ENCODE results near the gene RIPK3.

Gene RIPK3

GRCh38 chr14:24324024-24324423, 15.8 kb downstream of the RIPK3 start:
- H3K23ac ChIP-seq (ENCODE audit: low read length), result no peak overlapping the region
- no peak overlapping the region for H4K91ac ChIP-seq (ENCODE audit: low read depth, low read length)
- no peak overlapping the region for H4K8ac ChIP-seq (ENCODE audit: low read depth, low read length)
- H3K9ac ChIP-seq (ENCODE audit: low read length), result no peak overlapping the region
- H3K18ac ChIP-seq (ENCODE audit: low read length), result no peak overlapping the region
- no peaks in the 10 kb centered on the region for H3K9me3 ChIP-seq (ENCODE audit: insufficient read depth, low read depth, low read length)
- peaks cover 6 to 10% of the 10 kb centered on the region in 2 experiments for H3K4me1 ChIP-seq (ENCODE audit: control insufficient read depth in 1 of 2, insufficient read depth in 2 of 2, low read length in 2 of 2)
- H3K4me2 ChIP-seq (ENCODE audit: low read length), result no peak overlapping the region
- no peaks in the 10 kb centered on the region for H3K27me3 ChIP-seq (ENCODE audit: insufficient read depth, low read length)
- no peak overlapping the region for H3K27ac ChIP-seq (ENCODE audit: low read depth, low read length)
- H2BK5ac ChIP-seq (ENCODE audit: low read depth, low read length, poor library complexity), result no peak overlapping the region
- WGBS (ENCODE audit: extremely low coverage, insufficient coverage, insufficient read length), result no CpG with 5 or more reads among the region's 6 CpGs
- H3K14ac ChIP-seq (ENCODE audit: low read length), result no peak overlapping the region
- no peak for DNase-seq
- H3K36me3 ChIP-seq (ENCODE audit: control insufficient read depth in 1 of 2, insufficient read depth in 2 of 2, low read length in 2 of 2), result no peaks in the 10 kb centered on the region
- H3K79me1 ChIP-seq (ENCODE audit: low read length), result peaks cover 2% of the 10 kb centered on the region
- H2BK120ac ChIP-seq (ENCODE audit: insufficient read depth, low read length, poor library complexity), result no peak overlapping the region
- H3K4ac ChIP-seq (ENCODE audit: low read depth, low read length), result no peak overlapping the region
- H2BK12ac ChIP-seq (ENCODE audit: low read length), result no peak overlapping the region
- H2AFZ ChIP-seq (ENCODE audit: insufficient read depth, low read length, poor library complexity), result no peak overlapping the region
- no peak overlapping the region for H2AK5ac ChIP-seq (ENCODE audit: low read length)
- H3K4me3 ChIP-seq (ENCODE audit: low read depth, low read length), result no peak overlapping the region
- no peaks in the 10 kb centered on the region for H3K79me2 ChIP-seq (ENCODE audit: control insufficient read depth, insufficient read depth, low read length, poor library complexity)
- H4K12ac ChIP-seq (ENCODE audit: low read depth, low read length), result no peak overlapping the region

GRCh38 chr14:24323341-24323740, 16.4 kb downstream of the RIPK3 start:
- H4K8ac ChIP-seq (ENCODE audit: low read depth, low read length), result no peak overlapping the region
- no peak overlapping the region for H3K14ac ChIP-seq (ENCODE audit: low read length)
- H3K4me3 ChIP-seq (ENCODE audit: low read depth, low read length), result no peak overlapping the region
- H2BK5ac ChIP-seq (ENCODE audit: low read depth, low read length, poor library complexity), result no peak overlapping the region
- no peaks in the 10 kb centered on the region for H3K9me3 ChIP-seq (ENCODE audit: insufficient read depth, low read depth, low read length)
- DNase-seq, result no peak
- no peak overlapping the region for H2BK120ac ChIP-seq (ENCODE audit: insufficient read depth, low read length, poor library complexity)
- no peaks in the 10 kb centered on the region for H3K36me3 ChIP-seq (ENCODE audit: control insufficient read depth in 1 of 2, insufficient read depth in 2 of 2, low read length in 2 of 2)
- H2BK12ac ChIP-seq (ENCODE audit: low read length), result no peak overlapping the region
- H3K18ac ChIP-seq (ENCODE audit: low read length), result no peak overlapping the region
- H2AFZ ChIP-seq (ENCODE audit: insufficient read depth, low read length, poor library complexity), result no peak overlapping the region
- no peak overlapping the region for H3K4ac ChIP-seq (ENCODE audit: low read depth, low read length)
- H3K27ac ChIP-seq (ENCODE audit: low read depth, low read length), result no peak overlapping the region
- no peak overlapping the region for H4K91ac ChIP-seq (ENCODE audit: low read depth, low read length)
- WGBS (ENCODE audit: extremely low coverage, insufficient coverage, insufficient read length), result no CpG with 5 or more reads among the region's 3 CpGs
- no peaks in the 10 kb centered on the region for H3K79me2 ChIP-seq (ENCODE audit: control insufficient read depth, insufficient read depth, low read length, poor library complexity)
- H3K79me1 ChIP-seq (ENCODE audit: low read length), result peaks cover 2% of the 10 kb centered on the region
- no peak overlapping the region for H4K12ac ChIP-seq (ENCODE audit: low read depth, low read length)
- peaks cover 6 to 10% of the 10 kb centered on the region in 2 experiments for H3K4me1 ChIP-seq (ENCODE audit: control insufficient read depth in 1 of 2, insufficient read depth in 2 of 2, low read length in 2 of 2)
- H3K23ac ChIP-seq (ENCODE audit: low read length), result no peak overlapping the region
- H2AK5ac ChIP-seq (ENCODE audit: low read length), result no peak overlapping the region
- H3K9ac ChIP-seq (ENCODE audit: low read length), result no peak overlapping the region
- no peaks in the 10 kb centered on the region for H3K27me3 ChIP-seq (ENCODE audit: insufficient read depth, low read length)
- no peak overlapping the region for H3K4me2 ChIP-seq (ENCODE audit: low read length)

GRCh38 chr14:24322672-24323071, 17.1 kb downstream of the RIPK3 start:
- H4K91ac ChIP-seq (ENCODE audit: low read depth, low read length), result no peak overlapping the region
- WGBS (ENCODE audit: extremely low coverage, insufficient coverage, insufficient read length), result no CpG with 5 or more reads among the region's 10 CpGs
- no peaks in the 10 kb centered on the region for H3K27me3 ChIP-seq (ENCODE audit: insufficient read depth, low read length)
- no peak overlapping the region for H2BK120ac ChIP-seq (ENCODE audit: insufficient read depth, low read length, poor library complexity)
- no peak overlapping the region for H3K9ac ChIP-seq (ENCODE audit: low read length)
- no peak overlapping the region for H3K14ac ChIP-seq (ENCODE audit: low read length)
- H3K4ac ChIP-seq (ENCODE audit: low read depth, low read length), result no peak overlapping the region
- no peaks in the 10 kb centered on the region for H3K9me3 ChIP-seq (ENCODE audit: insufficient read depth, low read depth, low read length)
- H2BK5ac ChIP-seq (ENCODE audit: low read depth, low read length, poor library complexity), result no peak overlapping the region
- H2AFZ ChIP-seq (ENCODE audit: insufficient read depth, low read length, poor library complexity), result no peak overlapping the region
- peaks cover 6 to 10% of the 10 kb centered on the region in 2 experiments for H3K4me1 ChIP-seq (ENCODE audit: control insufficient read depth in 1 of 2, insufficient read depth in 2 of 2, low read length in 2 of 2)
- no peak for DNase-seq
- H2BK12ac ChIP-seq (ENCODE audit: low read length), result no peak overlapping the region
- no peaks in the 10 kb centered on the region for H3K36me3 ChIP-seq (ENCODE audit: control insufficient read depth in 1 of 2, insufficient read depth in 2 of 2, low read length in 2 of 2)
- H4K8ac ChIP-seq (ENCODE audit: low read depth, low read length), result no peak overlapping the region
- no peaks in the 10 kb centered on the region for H3K79me2 ChIP-seq (ENCODE audit: control insufficient read depth, insufficient read depth, low read length, poor library complexity)
- H3K4me2 ChIP-seq (ENCODE audit: low read length), result no peak overlapping the region
- no peak overlapping the region for H4K12ac ChIP-seq (ENCODE audit: low read depth, low read length)
- no peak overlapping the region for H3K4me3 ChIP-seq (ENCODE audit: low read depth, low read length)
- H2AK5ac ChIP-seq (ENCODE audit: low read length), result no peak overlapping the region
- H3K18ac ChIP-seq (ENCODE audit: low read length), result no peak overlapping the region
- no peak overlapping the region for H3K23ac ChIP-seq (ENCODE audit: low read length)
- H3K79me1 ChIP-seq (ENCODE audit: low read length), result peaks cover 2% of the 10 kb centered on the region
- no peak overlapping the region for H3K27ac ChIP-seq (ENCODE audit: low read depth, low read length)

GRCh38 chr14:24321212-24321975, 18.4 kb downstream of the RIPK3 start:
- Histone ChIP-seq H3K18ac (ENCODE audit: low read length) (no peak overlapping the region), H2BK5ac (ENCODE audit: low read depth, low read length, poor library complexity) (no peak overlapping the region), H3K4me1 (ENCODE audit: control insufficient read depth in 1 of 2, insufficient read depth in 2 of 2, low read length in 2 of 2) (peaks cover 6 to 10% of the 10 kb centered on the region in 2 experiments), H3K14ac (ENCODE audit: low read length) (no peak overlapping the region), H2AFZ (ENCODE audit: insufficient read depth, low read length, poor library complexity) (no peak overlapping the region), H3K36me3 (ENCODE audit: control insufficient read depth in 1 of 2, insufficient read depth in 2 of 2, low read length in 2 of 2) (no peaks in the 10 kb centered on the region), H4K91ac (ENCODE audit: low read depth, low read length) (no peak overlapping the region), H2BK12ac (ENCODE audit: low read length) (no peak overlapping the region), H3K9ac (ENCODE audit: low read length) (no peak overlapping the region), H3K9me3 (ENCODE audit: insufficient read depth, low read depth, low read length) (no peaks in the 10 kb centered on the region), H3K23ac (ENCODE audit: low read length) (no peak overlapping the region), H4K12ac (ENCODE audit: low read depth, low read length) (no peak overlapping the region), H3K4me2 (ENCODE audit: low read length) (no peak overlapping the region), H3K4me3 (ENCODE audit: low read depth, low read length) (no peak overlapping the region), H3K27me3 (ENCODE audit: insufficient read depth, low read length) (no peaks in the 10 kb centered on the region), H2AK5ac (ENCODE audit: low read length) (no peak overlapping the region), H3K27ac (ENCODE audit: low read depth, low read length) (no peak overlapping the region), H3K79me2 (ENCODE audit: control insufficient read depth, insufficient read depth, low read length, poor library complexity) (no peaks in the 10 kb centered on the region), H2BK120ac (ENCODE audit: insufficient read depth, low read length, poor library complexity) (no peak overlapping the region), H4K8ac (ENCODE audit: low read depth, low read length) (no peak overlapping the region), H3K79me1 (ENCODE audit: low read length) (peaks cover 2% of the 10 kb centered on the region), H3K4ac (ENCODE audit: low read depth, low read length) (no peak overlapping the region)
- DNase-seq, result no peak
- WGBS (ENCODE audit: extremely low coverage, insufficient coverage, insufficient read length), result no CpG with 5 or more reads among the region's 14 CpGs
